22Rv1 (cell line): Measurements from ENCODE around the gene PTPRG.

Experiments used
- H3K27ac ChIP-seq: fragments of 450-650 bp; 2 replicates; pipeline ENCODE4 v1.5.1; 2017
- ZFX ChIP-seq: fragments of 450-650 bp; IDR thresholded peaks from 2 replicates; pipeline ENCODE4 v1.6.1; 2017; ENCODE audit warnings: antibody characterized with exemption, borderline replicate concordance
- TF ChIP-seq, protein P1 (sequence below): fragments of 450-650 bp; IDR thresholded peaks from 2 replicates; pipeline ENCODE4 v1.5.1; 2017; ENCODE audit warnings: mild to moderate bottlenecking

PTPRG gene

DNA sequence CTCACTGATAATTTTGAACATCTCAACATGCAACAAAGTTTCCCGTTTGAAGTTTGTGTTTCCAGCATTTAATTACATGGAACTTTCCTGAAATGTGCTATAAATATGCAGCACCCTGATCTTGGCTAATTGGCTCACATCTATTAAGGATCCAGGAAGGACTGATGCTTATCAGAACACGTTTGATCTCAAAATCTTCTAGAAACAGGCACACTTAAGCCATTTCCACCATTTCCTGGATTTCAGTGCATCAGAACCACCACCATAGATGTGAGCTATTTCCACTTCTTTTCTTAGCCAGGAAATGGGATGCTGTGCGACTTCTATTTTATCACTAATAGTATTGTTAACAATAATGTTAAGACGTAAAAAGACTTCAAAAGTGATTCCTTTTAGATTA is 583.1 kb downstream of the PTPRG start:
- TF ChIP-seq ZFX = no peak
- TF ChIP-seq, protein P1, sequence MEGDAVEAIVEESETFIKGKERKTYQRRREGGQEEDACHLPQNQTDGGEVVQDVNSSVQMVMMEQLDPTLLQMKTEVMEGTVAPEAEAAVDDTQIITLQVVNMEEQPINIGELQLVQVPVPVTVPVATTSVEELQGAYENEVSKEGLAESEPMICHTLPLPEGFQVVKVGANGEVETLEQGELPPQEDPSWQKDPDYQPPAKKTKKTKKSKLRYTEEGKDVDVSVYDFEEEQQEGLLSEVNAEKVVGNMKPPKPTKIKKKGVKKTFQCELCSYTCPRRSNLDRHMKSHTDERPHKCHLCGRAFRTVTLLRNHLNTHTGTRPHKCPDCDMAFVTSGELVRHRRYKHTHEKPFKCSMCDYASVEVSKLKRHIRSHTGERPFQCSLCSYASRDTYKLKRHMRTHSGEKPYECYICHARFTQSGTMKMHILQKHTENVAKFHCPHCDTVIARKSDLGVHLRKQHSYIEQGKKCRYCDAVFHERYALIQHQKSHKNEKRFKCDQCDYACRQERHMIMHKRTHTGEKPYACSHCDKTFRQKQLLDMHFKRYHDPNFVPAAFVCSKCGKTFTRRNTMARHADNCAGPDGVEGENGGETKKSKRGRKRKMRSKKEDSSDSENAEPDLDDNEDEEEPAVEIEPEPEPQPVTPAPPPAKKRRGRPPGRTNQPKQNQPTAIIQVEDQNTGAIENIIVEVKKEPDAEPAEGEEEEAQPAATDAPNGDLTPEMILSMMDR = no peak
- H3K27ac ChIP-seq = no peak overlapping the region

DNA sequence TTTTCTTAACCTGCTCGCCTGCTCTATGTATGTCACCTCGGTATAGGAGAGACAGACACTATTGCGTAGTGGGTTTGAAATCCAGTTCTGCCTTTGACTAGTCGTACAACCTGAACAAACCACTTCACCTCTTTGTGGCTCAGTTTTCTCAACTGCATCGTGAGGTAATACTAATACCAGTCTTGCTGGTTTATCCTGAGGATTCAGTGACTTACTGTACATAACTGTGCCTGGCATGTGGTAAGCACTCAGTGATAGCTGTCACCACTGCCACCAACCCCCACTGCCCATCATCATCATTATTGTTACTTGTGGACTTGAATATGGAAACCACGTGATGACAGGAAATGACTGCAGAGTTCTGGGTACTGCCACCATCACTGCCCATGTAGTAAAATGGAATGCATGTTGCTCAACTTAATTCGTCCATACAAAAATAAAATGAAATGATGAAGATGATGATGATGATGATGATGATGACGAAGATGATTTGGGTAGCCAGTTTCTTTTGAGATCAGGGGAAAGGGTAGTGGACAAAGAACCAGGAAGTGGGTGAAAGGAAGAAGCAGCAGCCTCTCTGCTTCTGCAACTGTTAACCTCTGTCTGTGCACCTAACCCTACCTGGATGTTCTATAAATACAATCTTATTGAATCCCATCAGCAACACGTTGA is 583.9 kb downstream of the PTPRG start:
- TF ChIP-seq ZFX = no peak
- TF ChIP-seq, protein P1 = no peak
- no peak overlapping the region for H3K27ac ChIP-seq

DNA sequence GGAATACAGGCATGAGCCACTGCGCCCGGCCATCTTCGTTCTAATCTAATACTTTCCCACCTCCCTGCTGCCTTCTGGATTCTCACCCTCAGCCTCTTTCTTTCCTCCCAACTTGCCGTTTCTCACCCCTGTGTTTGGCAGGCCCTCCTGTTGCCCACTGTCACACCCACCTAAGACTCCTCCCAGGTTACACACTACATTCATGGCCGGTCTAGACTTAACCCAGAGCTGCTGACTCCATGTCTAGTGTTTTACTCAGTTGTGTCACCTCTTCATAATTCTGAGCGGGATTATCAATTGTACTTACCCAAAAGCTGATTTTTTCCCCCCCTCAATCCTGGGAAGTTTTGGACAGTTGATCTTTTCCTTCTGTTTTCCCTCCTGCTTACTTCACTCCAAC is 588.2 kb downstream of the PTPRG start:
- H3K27ac ChIP-seq = no peak overlapping the region
- TF ChIP-seq, protein P1 = no peak
- no peak for TF ChIP-seq ZFX

DNA sequence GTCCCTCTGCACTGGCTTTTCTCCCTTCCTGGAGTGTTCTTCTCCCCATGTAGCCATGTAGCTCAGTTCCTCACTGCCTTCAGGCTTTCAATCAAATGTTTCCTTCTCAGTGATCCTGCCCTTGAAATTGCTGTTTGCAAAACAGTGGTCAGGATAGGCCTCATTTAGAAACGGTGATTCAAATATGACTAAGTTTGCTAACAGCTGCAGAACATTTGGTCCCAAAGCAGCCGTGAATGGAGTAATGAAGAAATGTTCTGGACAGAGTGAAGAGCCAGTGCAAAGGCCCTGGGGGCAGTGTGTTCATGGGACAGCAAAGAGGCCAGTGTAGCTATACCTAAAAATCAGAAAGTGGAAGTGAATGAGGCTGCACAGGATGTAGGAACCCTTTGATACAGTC is 588.6 kb downstream of the PTPRG start:
- TF ChIP-seq, protein P1 = no peak
- no peak for TF ChIP-seq ZFX

DNA sequence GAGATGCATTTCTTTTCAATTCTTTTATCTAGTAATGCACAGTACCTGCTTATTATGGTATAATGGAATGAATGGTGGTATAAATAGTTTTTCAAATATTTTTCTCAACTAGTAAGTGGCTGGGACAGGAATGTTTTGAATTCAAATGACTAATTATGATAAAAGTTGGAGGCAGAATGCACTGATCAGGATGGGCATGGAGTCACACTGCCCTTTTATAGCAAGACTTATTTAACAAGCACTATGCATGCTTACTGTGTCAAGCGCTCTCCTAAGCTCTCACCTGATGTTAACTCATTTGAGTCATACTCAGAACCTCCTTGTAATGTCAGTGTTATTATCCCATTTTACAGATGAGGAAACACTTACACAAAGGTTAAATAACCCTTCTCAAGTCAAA is 590.2 kb downstream of the PTPRG start:
- H3K27ac ChIP-seq = no peak overlapping the region
- TF ChIP-seq ZFX = no peak
- TF ChIP-seq, protein P1 = no peak

More for the DNA sequence above, 588.6 kb downstream of the PTPRG start:
- no peak overlapping the region for H3K27ac ChIP-seq

DNA sequence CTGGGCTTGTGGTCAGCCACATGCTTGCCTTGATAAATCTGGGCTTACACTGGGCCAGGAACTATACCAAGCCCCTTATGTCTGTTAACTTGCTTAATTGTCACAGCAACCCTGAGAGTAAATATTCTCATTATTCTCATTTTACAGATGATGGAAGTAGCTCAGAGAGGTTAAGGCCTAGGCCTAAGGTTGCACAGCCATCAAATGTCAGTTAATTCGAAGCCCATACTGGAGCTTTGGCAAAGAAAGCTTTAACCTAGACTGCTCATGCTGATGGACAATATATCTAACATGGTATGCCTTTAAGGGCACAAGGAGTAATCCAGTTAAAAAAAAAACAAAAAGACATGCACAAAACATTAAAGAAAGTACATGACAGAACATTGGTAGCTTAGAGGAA is 591.9 kb downstream of the PTPRG start:
- TF ChIP-seq, protein P1 = no peak
- no peak for TF ChIP-seq ZFX
- H3K27ac ChIP-seq = no peak overlapping the region

DNA sequence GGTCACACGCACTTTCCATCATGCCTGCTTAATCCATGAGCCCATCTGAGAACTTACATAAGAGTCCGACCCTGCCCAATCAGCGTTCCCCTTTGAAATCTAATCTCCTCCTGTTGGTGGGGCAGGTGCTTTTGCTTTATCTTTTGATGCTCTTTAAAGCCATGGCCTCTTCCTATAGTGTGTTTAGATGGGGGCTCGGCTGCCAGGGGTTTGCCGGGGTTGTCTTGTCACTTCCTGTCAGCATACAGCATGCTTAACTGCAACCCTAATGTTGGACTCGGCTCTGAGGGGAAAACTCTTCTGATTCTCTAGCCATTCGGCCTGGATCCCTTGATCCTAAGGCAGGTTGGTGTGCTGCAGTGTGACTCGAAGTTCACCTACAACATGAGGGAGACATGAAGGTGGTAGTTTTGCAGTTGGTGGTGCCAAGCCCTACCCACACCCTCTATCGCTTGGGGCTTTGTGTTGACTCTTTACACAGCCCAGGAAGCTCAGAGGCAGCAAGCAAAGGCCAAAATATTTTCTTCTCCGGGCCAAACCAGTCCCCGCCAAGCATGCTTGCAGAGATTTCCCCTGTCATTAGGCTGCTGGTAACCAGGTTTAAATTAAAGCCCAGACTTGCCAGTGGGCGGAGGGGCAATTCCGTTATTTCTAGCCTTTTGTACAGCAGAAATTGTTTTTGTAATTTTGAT is 593.2 kb downstream of the PTPRG start:
- no peak for TF ChIP-seq ZFX
- TF ChIP-seq, protein P1 = no peak

More for the DNA sequence above, 593.2 kb downstream of the PTPRG start:
- H3K27ac ChIP-seq = no peak overlapping the region
